GM23248 (cell line): Measurements from ENCODE around the gene BRD4. TPM values are rescaled to one million over a fixed set of nuclear protein-coding genes. Genes with fewer than 3 reads are reported as not detected.

Experiments used
- DNase-seq: peaks from one replicate; pipeline ENCODE4 v3.0.0-alpha.2; 2015
- H2AFZ ChIP-seq: fragments of 200-600 bp; sonication (generic); 2 replicates; pipeline ENCODE4 v1.6.1; 2016; ENCODE audit warnings: antibody characterized with exemption
- H3F3A ChIP-seq: fragments of 200-600 bp; sonication (generic); 2 replicates; pipeline ENCODE4 v1.6.1; 2016; ENCODE audit warnings: mild to moderate bottlenecking, antibody characterized with exemption, mixed run types; ENCODE audit not compliant: insufficient read depth
- H3K27ac ChIP-seq: fragments of 200-600 bp; sonication (generic); 2 replicates; pipeline ENCODE4 v1.5.1; 2016; ENCODE audit warnings: mild to moderate bottlenecking
- H3K27me3 ChIP-seq: fragments of 200-600 bp; sonication (generic); replicated peaks from 2 replicates; pipeline ENCODE4 v1.6.1; 2016; ENCODE audit warnings: mild to moderate bottlenecking; ENCODE audit not compliant: insufficient read depth
- H3K36me3 ChIP-seq: fragments of 200-600 bp; sonication (generic); 2 replicates; pipeline ENCODE4 v1.6.1; 2016; ENCODE audit warnings: low read depth, mild to moderate bottlenecking
- H3K4me1 ChIP-seq: fragments of 200-600 bp; sonication (generic); 2 replicates; pipeline ENCODE4 v1.6.1; 2016; ENCODE audit warnings: mild to moderate bottlenecking; ENCODE audit not compliant: insufficient read depth
- H3K4me2 ChIP-seq: fragments of 200-600 bp; sonication (generic); one replicate; pipeline ENCODE4 v1.6.1; 2016; ENCODE audit warnings: mild to moderate bottlenecking; ENCODE audit not compliant: unreplicated experiment
- H3K4me3 ChIP-seq: fragments of 200-600 bp; sonication (generic); 2 replicates; pipeline ENCODE4 v1.5.1; 2016; ENCODE audit warnings: mild to moderate bottlenecking
- H3K79me2 ChIP-seq: fragments of 200-600 bp; sonication (generic); 2 replicates; pipeline ENCODE4 v1.6.1; 2016; ENCODE audit warnings: mild to moderate bottlenecking; ENCODE audit not compliant: insufficient read depth
- H3K9ac ChIP-seq: fragments of 200-600 bp; sonication (generic); 2 replicates; pipeline ENCODE4 v1.6.1; 2016; ENCODE audit warnings: mild to moderate bottlenecking
- H3K9me2 ChIP-seq: fragments of 200-600 bp; sonication (generic); 2 replicates; pipeline ENCODE4 v1.6.1; 2016; ENCODE audit warnings: mixed run types, mild to moderate bottlenecking, moderate library complexity; ENCODE audit not compliant: insufficient read depth
- H3K9me3 ChIP-seq: fragments of 200-600 bp; sonication (generic); one replicate; pipeline ENCODE4 v1.6.1; 2017; ENCODE audit warnings: low read depth
- H4K20me1 ChIP-seq: fragments of 200-600 bp; sonication (generic); 2 replicates; pipeline ENCODE4 v1.6.0; 2016; ENCODE audit not compliant: insufficient read depth
- EZH2 ChIP-seq: fragments of 200-600 bp; sonication (generic); IDR thresholded peaks from 2 replicates; pipeline ENCODE4 v1.6.1; 2018; ENCODE audit warnings: antibody characterized with exemption, mild to moderate bottlenecking; ENCODE audit not compliant: insufficient read depth, poor library complexity, severe bottlenecking
- EZH2phosphoT487 ChIP-seq: fragments of 200-600 bp; sonication (generic); IDR thresholded peaks from 2 replicates; pipeline ENCODE4 v1.6.1; 2018; ENCODE audit warnings: antibody characterized with exemption, moderate library complexity, mild to moderate bottlenecking, low read depth; ENCODE audit not compliant: insufficient read depth
- WGBS, 2 experiments: methylation state at CpG; one replicate each; pipeline ENCODE4 v1.1.6; 2015 to 2017; ENCODE audit warnings: low lambda C conversion rate in 2 of 2, low coverage in 1 of 2; ENCODE audit errors: missing lambda C conversion rate in 2 of 2; 5-methylcytosine and 5-hydroxymethylcytosine counted together
- in situ Hi-C: fragments of 300-500 bp; cut with MboI; formaldehyde crosslinking; loops from 2 replicates; pipeline ENCODE4 v1.15.0; 2020
- polyA plus RNA-seq: library from polyadenylated mRNA; unstranded; fragments of >200 nt; fragmentation: Nextera tagmentation; extraction: Ambion mirVana; gene quantifications from 2 replicates; pipeline ENCODE4 v1.2.1, GENCODE V29; 2016
- total RNA-seq: library from RNA; depleted of rRNA; stranded (reverse); fragments of >200 nt; shearing (Covaris generic); gene quantifications from 2 replicates; pipeline ENCODE4 v1.2.3, GENCODE V29; 2014

Gene BRD4
- total and polyA plus RNA-seq, 2 experiments from 2014 or later: 9.0 to 18.6 TPM

GRCh38 chr19:15243236-15243957, 88.9 kb downstream of the BRD4 start:
- no peak overlapping the region for H2AFZ ChIP-seq
- peaks cover 23% of the 10 kb centered on the region; the same call in 1 of the 2 replicates for H3K36me3 ChIP-seq
- peaks cover 6% of the 10 kb centered on the region; the same call in 1 of the 2 replicates for H3F3A ChIP-seq
- H3K9me2 ChIP-seq: no peaks in the 10 kb centered on the region
- H3K9me3 ChIP-seq: no peaks in the 10 kb centered on the region
- peaks cover 3% of the 10 kb centered on the region for H3K4me1 ChIP-seq
- 87% methylated on average over 6 to 17 of the region's 17 CpGs for WGBS, 2 experiments
- DNase-seq: no peak
- H3K27me3 ChIP-seq: no peaks in the 10 kb centered on the region
- in situ Hi-C loops: no loop called here
- no peaks in the 10 kb centered on the region for H4K20me1 ChIP-seq
- no peak overlapping the region for H3K4me2 ChIP-seq
- peaks cover 69% of the 10 kb centered on the region for H3K79me2 ChIP-seq
- no peak overlapping the region for H3K27ac ChIP-seq
- no peak overlapping the region for H3K9ac ChIP-seq
- TF ChIP-seq EZH2phosphoT487 (no peak), EZH2 (no peak)
- no peak overlapping the region for H3K4me3 ChIP-seq

- no peaks in the 10 kb centered on the region for H3K27me3 ChIP-seq
Observed at GRCh38 chr19:15241259-15241910, 91.0 kb downstream of the BRD4 start.

GRCh38 chr19:15240515-15240914, 91.8 kb downstream of the BRD4 start:
- Histone ChIP-seq H3F3A (peaks cover 5% of the 10 kb centered on the region), H2AFZ (no peak overlapping the region), H3K9me2 (no peaks in the 10 kb centered on the region), H3K4me2 (no peak overlapping the region), H3K79me2 (peaks cover 40% of the 10 kb centered on the region), H3K27me3 (no peaks in the 10 kb centered on the region), H3K4me3 (no peak overlapping the region), H3K4me1 (no peaks in the 10 kb centered on the region), H4K20me1 (no peaks in the 10 kb centered on the region), H3K9me3 (no peaks in the 10 kb centered on the region), H3K27ac (no peak overlapping the region), H3K36me3 (peaks cover 32% of the 10 kb centered on the region; the same call in 1 of the 2 replicates), H3K9ac (no peak overlapping the region)
- TF ChIP-seq EZH2phosphoT487 (no peak), EZH2 (no peak)
- 97 to 98% methylated on average over 9 of the region's 9 CpGs for WGBS, 2 experiments
- DNase-seq: no peak
- in situ Hi-C loops: no loop called here

More at GRCh38 chr19:15241259-15241910, 91.0 kb downstream of the BRD4 start:
- no peak overlapping the region for H3K27ac ChIP-seq
- no peaks in the 10 kb centered on the region for H4K20me1 ChIP-seq
- WGBS, 2 experiments: 82 to 84% methylated on average over 9 of the region's 9 CpGs
- no peak overlapping the region for H3K4me3 ChIP-seq
- peak; percentile 43 for DNase-seq
- H3K4me2 ChIP-seq: no peak overlapping the region
- no peak overlapping the region for H2AFZ ChIP-seq
- H3K9ac ChIP-seq: no peak overlapping the region
- no peaks in the 10 kb centered on the region for H3K9me3 ChIP-seq
- H3K4me1 ChIP-seq: no peaks in the 10 kb centered on the region
- no peaks in the 10 kb centered on the region for H3F3A ChIP-seq
- no peaks in the 10 kb centered on the region for H3K9me2 ChIP-seq
- peaks cover 49% of the 10 kb centered on the region for H3K79me2 ChIP-seq
- in situ Hi-C loops: no loop called here
- TF ChIP-seq EZH2 (no peak), EZH2phosphoT487 (no peak)
- H3K36me3 ChIP-seq: peaks cover 27% of the 10 kb centered on the region; the same call in 1 of the 2 replicates

- no peaks in the 10 kb centered on the region for H3K9me3 ChIP-seq
Observed at GRCh38 chr19:15239337-15239949, 92.9 kb downstream of the BRD4 start.

More at GRCh38 chr19:15239337-15239949, 92.9 kb downstream of the BRD4 start:
- Histone ChIP-seq H3K4me1 (no peaks in the 10 kb centered on the region), H3K27me3 (no peaks in the 10 kb centered on the region), H2AFZ (no peak overlapping the region), H4K20me1 (no peaks in the 10 kb centered on the region), H3K36me3 (peaks cover 33% of the 10 kb centered on the region; the same call in 1 of the 2 replicates), H3F3A (peaks cover 16% of the 10 kb centered on the region), H3K9me2 (no peaks in the 10 kb centered on the region), H3K9ac (no peak overlapping the region), H3K79me2 (peaks cover 30% of the 10 kb centered on the region), H3K4me2 (no peak overlapping the region), H3K4me3 (no peak overlapping the region), H3K27ac (no peak overlapping the region)
- no peak for TF ChIP-seq EZH2
- TF ChIP-seq EZH2phosphoT487: no peak
- 95% methylated on average over 23 to 26 of the region's 26 CpGs for WGBS, 2 experiments
- in situ Hi-C loops: no loop called here
- no peak for DNase-seq
